ENCODE results near the gene TOGARAM1.

GRCh38 chr14:45083617-45083975 lies 121.6 kb downstream of the TOGARAM1 start:
- TF ChIP-seq HDGF (IDR thresholded peaks at IDR 0.05; ENCODE audit: borderline replicate concordance) (no peak), ARNT (IDR thresholded peaks at IDR 0.05) (no peak), SUZ12 (IDR thresholded peaks at IDR 0.05) (no peak), CTBP1 (IDR thresholded peaks at IDR 0.05; ENCODE audit: borderline replicate concordance) (no peak), SP1 (IDR thresholded peaks at IDR 0.05) (no peak), LEF1 (IDR thresholded peaks at IDR 0.05; ENCODE audit: borderline replicate concordance) (no peak), FOXM1 (IDR thresholded peaks at IDR 0.05; ENCODE audit: borderline replicate concordance) (no peak), PKNOX1 (IDR thresholded peaks at IDR 0.05) (no peak), BHLHE40 (IDR thresholded peaks at IDR 0.05; ENCODE audit: borderline replicate concordance) (no peak)
